Activated naive CD8-positive, alpha-beta T cell treated with anti-CD3 and anti-CD28 coated beads, Interleukin-2, amount 50 U/mL, for 16 hours (primary cell): Measurements from ENCODE around the gene PCSK6.
"Not testable (repeated sequence)": the region's sequence is repeated elsewhere in the genome, so short reads cannot be mapped to it uniquely, and the experiment has no call there.

ENCODE experiments used
- DNase-seq: peaks from one replicate; pipeline ENCODE4 v3.0.0-alpha.2; 2020; ENCODE audit warnings: low read depth, low spot score

The PCSK6 gene

DNA sequence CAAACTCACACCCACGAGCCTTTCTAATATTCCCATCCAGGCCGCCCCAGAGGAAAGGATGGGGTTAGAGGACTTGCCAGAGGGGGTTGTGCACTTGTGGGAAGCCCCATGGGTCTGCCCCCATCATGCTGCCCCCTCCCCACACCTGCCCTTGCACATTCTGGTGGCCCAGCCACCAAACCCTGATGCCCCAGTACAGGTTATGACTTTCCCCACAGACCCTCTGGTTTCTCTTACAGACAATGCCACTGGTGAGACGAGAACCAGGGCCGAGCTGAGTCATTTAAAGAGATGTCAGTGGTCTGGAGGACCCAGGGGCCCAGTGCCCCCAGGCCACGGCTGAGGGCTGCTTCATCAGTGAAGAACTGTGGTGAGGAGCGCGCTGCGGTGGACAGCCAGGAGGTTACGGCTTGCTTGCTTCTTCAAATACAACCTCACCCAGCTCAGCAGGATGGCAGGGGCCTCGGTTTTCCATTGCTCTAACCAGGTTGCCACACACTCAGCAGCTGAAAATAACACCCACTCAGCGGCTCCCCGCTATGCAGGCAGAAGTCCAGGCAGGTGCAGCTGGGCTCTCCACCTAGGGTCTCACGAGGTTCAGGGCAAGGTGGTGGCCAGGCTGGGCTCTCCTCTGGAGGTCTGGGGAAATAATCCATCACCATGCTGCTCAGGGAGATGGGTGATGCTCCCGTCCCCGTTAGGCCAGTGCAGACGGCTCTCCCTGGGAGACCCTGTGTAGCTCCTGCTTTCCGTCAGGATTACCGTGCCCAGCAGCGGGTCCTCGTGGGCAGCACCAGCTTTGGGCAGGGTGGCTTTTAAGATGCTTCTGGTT, 180.7 kb downstream of the PCSK6 start:
- DNase-seq, result no peak

DNA sequence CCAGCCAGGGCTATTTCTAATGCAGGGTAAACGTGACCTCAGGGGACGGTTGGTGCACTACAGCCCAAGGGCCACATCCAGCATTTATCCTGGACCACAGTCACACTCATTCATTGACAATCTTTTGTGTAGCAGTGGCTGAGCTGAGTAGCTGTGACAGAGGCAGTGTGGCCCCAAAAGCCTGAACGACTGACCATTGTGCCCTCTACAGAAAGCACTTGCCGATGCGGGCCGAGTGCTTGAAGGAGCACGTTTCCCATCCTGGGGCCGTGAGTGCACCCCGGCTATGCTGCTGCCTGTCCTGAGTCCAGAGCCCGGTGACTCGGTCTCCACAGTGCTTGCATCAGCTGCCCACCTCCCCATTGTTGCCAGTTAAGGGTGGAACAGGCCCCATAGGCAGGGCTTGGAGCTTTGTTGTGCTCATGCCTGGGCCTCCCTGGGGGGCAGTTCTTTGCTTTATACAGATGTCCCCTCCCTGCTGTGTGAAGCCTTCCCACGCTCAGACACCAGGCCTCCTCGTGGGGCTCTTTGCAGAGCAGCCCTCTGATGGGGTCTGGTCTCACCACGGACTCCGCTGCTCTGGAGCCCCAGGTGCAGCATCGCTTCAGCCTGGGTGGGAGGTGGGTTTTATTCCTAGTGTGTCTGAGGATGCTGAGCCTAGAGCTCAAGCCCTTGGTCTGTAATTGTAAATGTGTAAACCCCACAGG, 181.5 kb downstream of the PCSK6 start:
- DNase-seq, result no peak

DNA sequence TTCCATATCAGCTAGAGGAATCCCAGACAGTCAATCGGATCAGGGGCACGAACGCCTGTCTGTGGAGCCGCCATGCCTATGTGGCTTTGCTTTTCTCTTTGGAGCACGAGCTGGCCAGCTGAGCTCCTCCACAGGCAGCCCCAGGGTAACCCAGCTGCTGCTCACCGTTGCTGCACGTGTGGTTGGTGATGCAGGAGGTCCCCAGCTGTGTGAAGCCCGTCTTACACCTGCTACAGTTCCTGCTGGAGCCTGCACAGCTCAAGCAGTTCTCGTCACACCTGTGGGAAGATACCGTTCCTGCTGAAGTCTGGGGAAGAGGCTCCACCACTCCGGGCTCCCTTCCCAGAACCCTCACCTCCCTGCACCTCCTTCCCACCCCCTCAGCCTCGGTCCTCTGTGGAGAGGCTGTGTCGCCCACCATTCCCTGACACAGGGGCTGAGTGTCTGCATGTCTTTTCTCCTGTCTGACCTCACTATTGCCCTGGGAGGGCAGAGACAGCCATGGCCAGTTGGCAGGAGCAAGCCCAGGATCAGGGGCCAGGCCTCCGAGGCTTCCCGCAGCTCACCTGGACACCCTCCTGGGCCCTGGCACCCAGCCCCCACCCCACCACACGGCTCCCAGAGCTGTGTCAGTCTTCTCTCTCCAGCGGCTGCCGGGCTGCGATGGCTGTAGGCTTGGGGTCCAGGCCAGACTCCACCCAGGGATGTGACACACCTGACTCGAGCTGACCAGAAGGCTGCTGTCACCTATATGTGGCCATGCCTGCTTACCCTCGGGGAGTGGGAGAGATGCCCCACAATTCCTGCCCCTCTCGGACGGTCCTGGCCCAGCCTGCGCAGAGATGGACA, 182.2 kb downstream of the PCSK6 start:
- DNase-seq, result no peak

DNA sequence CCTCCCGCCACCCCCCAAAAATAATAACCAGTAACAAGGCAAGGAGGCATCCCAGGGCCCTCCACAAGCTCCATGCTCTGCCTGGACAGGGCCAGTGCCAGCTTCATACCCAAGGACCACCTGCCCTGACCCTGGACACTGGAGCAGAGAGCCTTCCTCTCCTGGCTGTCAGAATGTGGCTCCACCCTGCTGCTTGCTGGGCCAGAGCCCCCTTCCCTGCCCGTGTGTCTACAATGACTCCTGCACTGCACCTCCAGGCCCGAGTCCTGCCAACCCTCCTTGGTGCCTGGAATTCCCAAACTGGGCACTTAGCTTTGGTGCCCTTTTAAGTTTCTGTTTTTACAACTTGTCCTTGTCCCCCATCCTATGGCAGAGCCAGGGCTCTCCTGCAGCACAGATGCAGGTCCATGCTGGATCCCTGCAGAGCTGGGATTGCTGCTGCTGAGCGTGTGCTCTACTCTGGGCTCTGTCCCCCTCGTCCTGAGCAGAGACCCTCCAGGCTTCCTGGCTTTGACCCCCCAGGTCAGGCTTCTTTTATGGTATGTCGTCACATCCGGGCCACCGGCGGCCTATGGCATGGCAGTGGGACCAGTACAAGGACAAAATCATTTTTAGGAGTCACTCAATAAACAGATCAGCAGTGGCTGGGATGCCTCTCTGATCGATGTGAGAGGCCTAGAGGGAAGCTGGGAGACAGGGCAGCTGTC, 183.0 kb downstream of the PCSK6 start:
- DNase-seq, result no peak

DNA sequence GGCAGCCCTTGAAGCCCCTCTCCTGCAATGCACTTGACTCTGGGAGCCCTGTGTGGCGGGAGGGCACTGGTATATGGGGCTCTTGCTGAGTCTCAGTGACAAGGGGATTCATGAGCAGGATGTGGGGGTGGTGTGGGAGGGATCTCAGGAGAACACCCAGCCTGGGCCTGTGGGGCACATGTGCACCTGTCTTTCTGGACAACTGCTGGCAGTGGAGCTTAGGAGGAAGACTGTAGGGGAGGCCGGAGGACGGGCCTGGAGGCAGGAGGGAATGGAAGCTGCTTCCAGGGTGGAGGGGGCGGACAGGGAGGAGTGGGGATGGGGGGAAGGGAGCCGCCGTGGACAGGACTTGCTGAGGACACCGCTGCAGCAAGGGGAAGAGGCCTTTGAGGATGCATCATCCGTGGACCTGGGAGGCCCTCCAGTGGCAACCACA, 183.7 kb downstream of the PCSK6 start:
- no peak for DNase-seq

DNA sequence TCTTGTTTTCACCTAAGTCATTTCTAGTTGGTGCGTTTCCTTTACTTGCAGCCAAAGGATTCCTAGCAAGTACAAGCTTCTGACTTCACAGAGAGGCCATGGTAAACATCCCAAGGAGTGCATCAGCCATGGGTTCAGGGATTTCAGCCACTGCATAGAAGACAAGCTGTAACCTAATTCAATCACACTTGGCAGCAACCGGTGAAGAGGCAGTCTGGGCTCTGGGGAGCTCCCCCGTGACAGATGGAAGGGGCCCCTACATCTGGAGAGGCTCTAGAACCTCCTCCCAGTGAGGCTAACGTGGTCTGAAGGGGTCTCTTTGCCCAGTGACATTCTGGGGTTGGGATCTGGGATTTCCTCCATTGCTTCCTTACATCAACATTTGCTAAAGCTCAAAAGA, 186.1 kb downstream of the PCSK6 start:
- no peak for DNase-seq

DNA sequence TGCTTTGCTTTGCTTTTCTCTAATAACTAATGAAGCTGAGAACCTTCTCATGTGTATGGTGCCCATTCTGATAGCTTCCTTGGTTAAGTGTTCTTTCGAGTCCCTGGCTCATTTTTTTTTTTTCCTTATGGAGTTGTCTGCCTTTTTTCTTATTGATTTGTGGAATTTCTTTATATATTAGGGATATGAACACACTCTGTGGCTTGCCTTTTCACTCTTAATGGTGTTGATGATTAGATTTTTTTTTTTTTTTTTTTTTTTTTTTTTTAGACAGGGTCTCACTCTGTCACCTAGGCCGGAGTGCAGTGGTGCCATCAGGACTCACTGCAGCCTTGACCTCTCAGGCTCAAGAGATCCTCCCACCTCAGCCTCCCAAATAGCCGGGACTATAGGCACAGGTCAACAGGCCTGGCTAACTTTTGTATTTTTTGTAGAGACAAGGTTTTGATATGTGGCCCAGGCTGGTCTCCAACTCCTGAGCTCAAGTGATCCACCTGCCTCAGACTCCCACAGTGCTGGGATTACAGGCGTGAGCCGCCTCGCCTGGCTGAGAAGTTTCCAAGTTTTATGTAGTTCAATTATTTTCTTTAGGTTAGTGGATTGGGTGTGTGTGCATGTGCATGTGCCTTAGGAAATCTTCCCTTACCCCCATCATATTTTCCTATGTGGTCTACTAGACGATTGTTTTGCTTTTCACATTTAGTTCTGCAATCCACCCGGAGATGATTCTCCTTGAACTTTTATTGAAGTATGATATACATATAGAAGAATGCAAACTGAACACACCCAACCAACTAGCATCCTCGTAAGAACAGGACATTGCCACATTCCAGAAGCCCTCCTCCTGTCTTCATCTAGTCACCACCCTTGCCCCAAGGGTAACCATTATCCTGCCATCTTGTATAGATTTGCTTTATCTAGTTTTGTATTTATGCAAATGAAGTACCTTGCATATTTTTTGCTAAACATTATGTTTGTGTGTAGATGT, 192.8 kb downstream of the PCSK6 start:
- DNase-seq, result no peak

DNA sequence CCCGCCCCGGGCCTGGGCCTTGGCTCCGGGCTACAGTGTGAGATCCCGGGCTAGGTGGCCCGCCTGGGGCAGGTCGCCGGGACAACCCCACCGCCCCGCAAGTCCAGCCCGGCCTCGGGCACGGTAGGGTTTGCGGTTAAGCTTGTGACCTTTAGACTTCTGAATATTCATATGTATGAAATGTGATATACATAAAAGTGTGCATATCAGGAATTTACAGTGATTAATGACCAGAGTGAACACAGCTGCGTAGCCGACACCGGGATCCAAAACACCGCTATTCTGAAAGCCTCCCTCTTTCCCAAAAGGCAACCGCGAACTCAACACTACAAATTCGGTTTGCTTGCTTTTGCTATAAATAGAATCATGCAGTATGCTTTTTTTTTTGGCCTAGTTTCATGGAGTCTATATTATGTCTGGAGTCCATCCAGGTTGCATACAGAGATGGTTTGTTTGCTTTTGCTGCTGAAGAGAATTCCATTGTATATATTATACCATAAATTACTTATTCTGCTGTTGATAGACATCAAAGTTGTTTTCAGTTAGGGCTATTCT, 193.8 kb downstream of the PCSK6 start:
- DNase-seq, result no peak

DNA sequence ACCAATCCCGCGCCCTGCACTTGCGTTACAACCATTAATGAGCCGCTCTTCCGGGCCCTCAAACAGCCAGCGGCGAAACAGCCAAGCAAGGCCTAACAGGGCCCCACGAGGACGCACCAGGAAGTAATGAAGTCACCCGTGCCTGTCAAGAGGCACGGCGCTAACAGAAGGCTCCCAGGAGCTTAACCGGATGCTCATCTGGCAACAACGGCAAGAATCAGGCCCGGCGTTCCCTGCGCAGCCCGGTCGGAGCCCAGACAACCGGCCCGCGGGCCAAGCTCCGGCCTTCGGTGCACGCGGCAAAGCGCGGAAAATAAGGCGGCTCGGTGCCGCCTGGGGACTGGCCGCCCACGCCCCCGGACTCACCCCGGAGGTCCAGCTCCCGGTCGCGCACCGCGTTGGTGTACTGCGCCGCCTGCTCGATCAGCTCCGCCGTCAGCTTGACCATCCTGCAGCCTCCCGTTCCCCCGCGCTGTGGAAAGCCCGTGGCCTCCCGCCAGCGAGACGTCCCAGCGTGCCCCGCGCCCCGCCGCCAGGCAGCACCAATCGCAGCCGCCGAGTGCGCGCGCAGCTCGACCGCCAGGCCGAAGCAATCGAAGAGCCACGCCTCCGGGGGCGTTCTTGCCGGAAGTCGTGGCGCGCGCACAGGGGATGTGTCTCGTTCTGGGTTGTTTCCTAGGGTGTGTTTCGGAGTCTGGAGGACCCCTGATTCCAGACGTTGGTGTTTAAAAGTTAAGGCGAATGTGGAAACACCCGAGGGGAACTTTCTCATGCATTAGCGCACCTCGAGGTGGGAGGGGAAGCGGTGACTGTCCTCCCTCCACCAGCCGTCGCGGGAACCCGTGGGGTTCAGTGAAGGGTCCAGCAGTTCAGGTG, 194.5 kb downstream of the PCSK6 start, which contains the start of gene SNRPA1:
Gene SNRPA1, minus strand, starts transcription at position 518 of the 876 bp plus-strand sequence. Its CDS starts 70 bp downstream, at position 448.
- DNase-seq, result peak; percentile 96

DNA sequence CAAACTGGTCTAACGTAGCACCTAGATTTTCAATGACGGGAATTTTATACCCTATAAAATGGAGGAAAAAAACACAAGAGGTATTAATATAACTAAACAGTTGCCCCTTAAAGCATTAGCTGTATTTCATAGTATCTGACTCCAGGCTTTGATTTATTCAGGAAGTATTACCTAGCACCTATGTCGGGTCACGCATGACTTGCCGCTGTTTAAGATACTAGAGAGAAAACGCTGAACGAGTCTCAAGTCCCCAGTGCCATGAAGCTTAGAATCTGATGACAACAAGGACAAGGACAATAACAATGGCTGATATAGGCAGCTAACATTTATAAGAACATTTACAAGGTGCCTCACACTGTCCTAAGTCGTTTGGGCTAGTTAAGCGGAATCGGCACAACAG, 196.4 kb downstream of the PCSK6 start:
- no peak for DNase-seq

DNA sequence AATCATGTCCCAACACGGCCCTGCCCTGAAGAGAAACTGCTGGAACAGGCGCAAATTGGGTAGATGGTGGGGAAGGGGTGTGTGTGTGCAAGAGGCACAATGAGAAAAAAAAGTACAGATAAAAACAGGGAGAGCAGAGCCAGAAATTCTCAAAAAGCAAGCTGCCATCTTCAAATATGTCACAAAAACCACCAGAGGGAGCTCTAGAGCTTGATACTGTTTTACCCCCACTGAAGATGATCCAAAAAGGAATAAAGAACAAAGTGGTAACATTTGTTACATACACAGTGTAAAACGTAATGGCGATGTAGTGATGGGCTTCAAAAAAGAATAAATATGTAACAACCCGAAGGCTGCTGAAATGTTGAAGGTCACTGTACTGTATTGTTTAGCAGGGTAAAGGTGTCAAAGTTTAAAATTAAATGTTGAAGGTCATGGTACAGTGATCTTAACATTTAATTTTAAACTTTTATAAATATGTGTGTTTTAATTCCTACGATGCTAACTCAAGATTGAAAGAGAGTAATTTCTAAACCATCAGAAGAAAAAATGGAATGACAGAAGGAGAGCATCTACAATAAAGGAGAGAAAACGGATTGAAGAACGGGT, 200.5 kb downstream of the PCSK6 start:
- no peak for DNase-seq

DNA sequence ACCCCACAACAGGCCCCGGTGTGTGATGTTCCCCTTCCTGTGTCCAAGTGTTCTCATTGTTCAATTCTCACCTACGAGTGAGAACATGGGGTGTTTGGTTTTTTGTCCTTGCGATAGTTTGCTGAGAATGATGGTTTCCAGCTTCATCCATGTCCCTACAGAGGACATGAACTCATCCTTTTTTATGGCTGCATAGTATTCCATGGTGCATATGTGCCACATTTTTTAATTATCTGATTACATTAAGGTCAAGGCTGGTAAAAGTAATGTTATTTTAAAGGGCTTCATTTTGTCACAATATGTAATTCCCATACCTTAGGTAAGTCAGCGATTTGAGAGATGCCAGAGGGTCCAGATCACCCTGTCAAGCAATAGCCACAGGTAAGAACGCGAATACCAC, 202.2 kb downstream of the PCSK6 start:
- DNase-seq, result not testable (repeated sequence)

DNA sequence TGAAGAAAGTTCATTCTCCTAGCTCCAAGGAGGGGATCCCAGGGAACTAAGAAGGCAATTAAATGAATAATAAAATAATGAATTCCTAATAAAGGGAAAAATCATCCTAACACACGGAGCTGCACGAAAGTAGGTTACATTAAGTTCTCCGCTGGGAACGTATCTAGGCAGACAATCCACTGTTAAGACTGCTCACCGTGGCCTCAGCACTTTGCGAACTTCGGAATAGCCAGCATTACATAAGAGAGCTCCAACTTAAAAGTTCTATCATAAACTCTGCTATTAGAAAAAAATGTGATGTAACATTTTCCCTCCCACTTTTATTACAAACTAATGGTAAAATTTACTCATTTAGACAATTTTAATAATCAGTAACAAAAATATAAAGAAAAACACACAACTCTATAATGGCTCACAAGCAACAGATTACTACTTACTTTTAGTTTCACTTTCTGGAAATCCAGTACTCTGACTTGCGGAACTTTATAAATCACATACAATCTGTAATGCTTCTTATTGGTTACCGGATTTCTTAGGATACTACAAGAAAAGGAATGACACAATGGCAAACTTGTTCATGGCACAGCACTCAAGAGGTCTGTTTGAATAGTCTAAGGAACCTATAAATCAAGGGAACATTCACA, 202.9 kb downstream of the PCSK6 start:
- DNase-seq, result no peak

DNA sequence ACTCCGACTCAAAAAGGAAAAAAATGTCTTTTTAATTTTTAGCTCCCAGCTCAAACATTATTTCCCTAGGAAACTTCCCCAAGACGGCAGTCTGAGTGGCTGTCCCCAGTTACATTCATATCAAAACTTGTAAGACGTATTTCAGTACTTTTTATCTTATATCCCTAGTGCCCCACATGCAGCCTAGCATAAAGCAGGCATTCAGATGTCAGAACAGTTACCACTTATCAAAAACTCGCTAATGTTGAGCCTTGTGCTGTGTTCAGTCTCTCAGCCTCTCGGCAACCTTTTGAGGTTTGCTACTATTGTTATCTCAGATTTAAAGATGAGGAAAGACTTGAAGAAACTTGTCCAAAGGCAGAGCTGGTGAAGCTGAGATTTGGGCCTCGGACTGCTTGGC, 205.6 kb downstream of the PCSK6 start:
- no peak for DNase-seq

DNA sequence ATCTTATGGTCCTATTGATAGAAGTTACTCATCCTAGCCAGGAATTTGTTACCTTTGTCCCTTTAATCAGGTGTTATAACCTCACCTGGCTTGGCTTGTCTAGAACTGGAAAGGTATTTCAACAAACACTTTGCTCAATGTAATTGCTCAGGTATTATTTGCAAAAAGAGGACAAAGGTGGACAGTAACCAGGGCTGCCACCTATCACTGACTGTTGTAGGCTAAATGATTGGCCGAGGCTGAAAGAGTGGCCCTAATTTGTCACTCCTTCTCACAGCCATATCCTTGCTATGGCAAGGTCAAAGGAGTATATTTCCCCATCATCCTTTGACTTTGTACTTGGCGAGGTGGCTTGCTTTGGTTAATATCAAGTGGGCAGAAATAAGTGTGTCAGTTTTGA, 209.5 kb downstream of the PCSK6 start:
- DNase-seq, result no peak

DNA sequence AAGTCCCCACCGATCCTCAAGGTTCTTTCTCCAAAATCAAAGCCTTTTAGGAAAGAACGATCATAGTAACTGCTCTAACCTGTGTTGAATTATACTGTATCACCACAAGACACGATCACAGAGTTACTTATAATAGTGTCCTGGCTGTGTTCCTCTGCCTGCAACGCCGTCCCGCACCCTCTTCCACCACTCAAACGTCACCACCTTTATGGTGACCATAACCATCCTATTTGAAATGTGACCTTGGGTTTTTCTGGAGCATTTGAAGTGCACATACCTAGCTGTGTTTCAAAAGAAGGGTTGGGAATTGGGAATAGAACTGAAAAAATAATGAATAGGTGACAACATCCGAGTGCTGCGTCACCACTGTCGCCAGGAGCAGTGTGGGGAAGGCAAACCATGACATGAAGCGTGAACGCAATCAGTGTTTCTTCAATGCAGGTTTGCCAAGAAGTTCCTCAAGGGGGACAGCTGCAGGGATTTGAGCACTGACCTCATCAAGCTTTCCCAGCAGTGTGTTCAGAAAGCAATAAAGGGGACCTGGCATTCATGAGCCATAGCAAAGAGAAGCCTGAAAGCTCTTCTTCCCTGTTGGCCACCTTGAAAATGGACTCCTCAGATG, 211.5 kb downstream of the PCSK6 start:
- no peak for DNase-seq

DNA sequence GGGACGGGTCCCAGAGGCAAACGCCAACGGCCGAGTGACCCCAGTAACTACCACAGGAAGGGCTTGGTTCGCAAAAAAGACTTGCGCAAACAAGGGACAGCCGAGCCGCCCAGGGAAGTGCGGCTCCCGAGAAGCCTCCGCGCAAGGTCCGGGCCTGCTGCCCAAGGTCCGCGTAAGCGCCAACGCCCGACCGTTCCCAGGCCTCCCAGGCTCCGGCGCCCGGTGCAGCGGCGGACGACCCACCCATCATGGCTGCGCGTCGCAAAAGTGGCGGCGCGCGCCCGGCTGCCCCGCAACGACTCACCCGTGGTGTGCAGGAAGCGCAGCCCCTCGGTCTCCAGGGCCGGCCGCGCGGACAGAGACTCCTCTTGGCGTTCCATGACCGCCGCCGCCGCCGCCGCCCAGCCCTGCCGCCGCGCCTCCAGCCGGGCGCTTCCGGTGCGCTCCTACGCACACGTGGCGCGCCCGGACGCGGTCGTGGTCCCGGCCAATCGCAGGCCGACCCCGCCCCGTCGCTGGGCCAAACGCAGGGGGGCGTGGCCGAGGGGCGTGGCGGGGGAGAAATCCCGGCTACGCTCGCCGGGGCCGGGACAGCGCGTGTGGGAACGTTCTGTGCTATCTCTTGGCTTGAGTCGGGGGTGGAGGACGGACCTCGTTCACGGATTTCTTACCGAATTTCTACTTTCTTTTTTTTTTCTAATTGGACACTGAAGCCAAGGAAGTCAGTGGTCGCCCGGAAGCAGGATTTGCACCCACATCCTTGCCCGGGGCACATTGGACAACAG, 212.3 kb downstream of the PCSK6 start, which contains the start of gene SELENOS:
Gene SELENOS, minus strand, starts transcription at position 448 of the 785 bp plus-strand sequence. Its CDS starts 68 bp downstream, at position 380.
- DNase-seq, result peak; percentile 73
